NCI-H345 (cell line): Measurements from ENCODE around the gene IL20RA.
A peak's percentile ranks its signal among the peaks of the same experiment; 100 is the strongest.

ENCODE experiments used
- DNase-seq: peaks from one replicate; lab custom pipeline; 2025; lab: John Stamatoyannopoulos, UW

The IL20RA gene

GRCh38 chr6:137008204-137008603 is 36.6 kb downstream of the IL20RA start:
- DNase-seq: no peak

- no peak for DNase-seq
These were observed 38.7 kb downstream of the IL20RA start for GRCh38 chr6:137006056-137006455.

GRCh38 chr6:137005073-137005472 is 39.7 kb downstream of the IL20RA start:
- DNase-seq: no peak

- no peak for DNase-seq
These were observed 42.3 kb downstream of the IL20RA start for GRCh38 chr6:137002505-137002904.

GRCh38 chr6:137001977-137002302 is 42.8 kb downstream of the IL20RA start:
- DNase-seq: no peak

- DNase-seq: peak; percentile 53
These were observed 43.3 kb downstream of the IL20RA start for GRCh38 chr6:137001299-137001976.

GRCh38 chr6:137000825-137001224 is 43.9 kb downstream of the IL20RA start:
- DNase-seq: no peak

- DNase-seq: no peak
These were observed 49.2 kb downstream of the IL20RA start for GRCh38 chr6:136995521-136995920.

- DNase-seq: peak; percentile 15
These were observed 50.0 kb downstream of the IL20RA start for GRCh38 chr6:136994782-136995181.

- DNase-seq: no peak
These were observed 52.7 kb downstream of the IL20RA start for GRCh38 chr6:136992113-136992512.

GRCh38 chr6:136991646-136992045 is 53.1 kb downstream of the IL20RA start:
- no peak for DNase-seq

GRCh38 chr6:136990754-136991153 is 54.0 kb downstream of the IL20RA start:
- DNase-seq: peak; percentile 6

GRCh38 chr6:136990242-136990578 is 54.6 kb downstream of the IL20RA start:
- no peak for DNase-seq

- peak; percentile 73 for DNase-seq
These were observed 55.1 kb downstream of the IL20RA start for GRCh38 chr6:136989571-136990241.

GRCh38 chr6:136987526-136987925 is 57.2 kb downstream of the IL20RA start:
- peak; percentile 40 for DNase-seq

GRCh38 chr6:136985502-136985901 is 59.3 kb downstream of the IL20RA start:
- no peak for DNase-seq

GRCh38 chr6:136984578-136984977 is 60.2 kb downstream of the IL20RA start:
- no peak for DNase-seq

GRCh38 chr6:136983687-136984086 is 61.1 kb downstream of the IL20RA start:
- DNase-seq: no peak

- no peak for DNase-seq
These were observed 61.8 kb downstream of the IL20RA start for GRCh38 chr6:136982928-136983327.

- no peak for DNase-seq
These were observed 64.7 kb downstream of the IL20RA start for GRCh38 chr6:136980070-136980469.

- no peak for DNase-seq
These were observed 65.6 kb downstream of the IL20RA start for GRCh38 chr6:136979206-136979605.

GRCh38 chr6:136977075-136977474 is 67.7 kb downstream of the IL20RA start:
- DNase-seq: no peak

- DNase-seq: no peak
These were observed 69.6 kb downstream of the IL20RA start for GRCh38 chr6:136975089-136975715.

GRCh38 chr6:136973781-136974180 is 71.0 kb downstream of the IL20RA start:
- DNase-seq: peak; percentile 42
